Measurements from ENCODE around the gene MPPED2.

MPPED2 gene

DNA sequence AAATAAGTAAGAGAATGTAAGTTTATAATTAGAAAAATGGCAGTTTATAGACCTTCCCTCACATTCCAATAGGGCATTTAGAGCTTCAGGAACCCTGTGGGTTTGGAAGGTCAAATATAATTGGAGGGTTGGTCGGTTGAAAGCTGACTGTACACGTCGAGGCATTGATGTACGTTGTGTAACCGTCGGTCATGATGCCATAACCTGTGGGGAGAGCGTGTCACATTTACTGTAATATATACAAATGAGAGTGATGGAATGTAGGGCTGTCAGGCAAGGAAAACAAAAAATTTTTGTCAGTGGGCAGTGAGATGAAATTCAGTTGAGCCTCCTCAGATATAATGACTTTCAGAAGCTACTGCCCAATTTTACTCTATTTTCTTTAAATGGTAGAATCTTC is 174.8 kb downstream of the MPPED2 start:
- Histone ChIP-seq H3K27ac (ENCODE audit: low read length) (no peak overlapping the region), H3K36me3 (ENCODE audit: control insufficient read depth, insufficient read depth, low read length) (no peaks in the 10 kb centered on the region), H3K27me3 (ENCODE audit: control insufficient read depth, insufficient read depth, low read length) (peaks cover 1% of the 10 kb centered on the region; the same call in 1 of the 2 replicates), H3K4me3 (ENCODE audit: low read length) (no peak overlapping the region), H3K4me1 (ENCODE audit: control insufficient read depth, insufficient read depth, low read length) (no peaks in the 10 kb centered on the region), H3K9me3 (ENCODE audit: control insufficient read depth, insufficient read depth, low read length) (no peaks in the 10 kb centered on the region)
- no peak for DNase-seq (ENCODE audit: low read depth, low spot score)
- no CpG with 5 or more reads among the region's 7 CpGs for WGBS (ENCODE audit: insufficient coverage, insufficient read length)

DNA sequence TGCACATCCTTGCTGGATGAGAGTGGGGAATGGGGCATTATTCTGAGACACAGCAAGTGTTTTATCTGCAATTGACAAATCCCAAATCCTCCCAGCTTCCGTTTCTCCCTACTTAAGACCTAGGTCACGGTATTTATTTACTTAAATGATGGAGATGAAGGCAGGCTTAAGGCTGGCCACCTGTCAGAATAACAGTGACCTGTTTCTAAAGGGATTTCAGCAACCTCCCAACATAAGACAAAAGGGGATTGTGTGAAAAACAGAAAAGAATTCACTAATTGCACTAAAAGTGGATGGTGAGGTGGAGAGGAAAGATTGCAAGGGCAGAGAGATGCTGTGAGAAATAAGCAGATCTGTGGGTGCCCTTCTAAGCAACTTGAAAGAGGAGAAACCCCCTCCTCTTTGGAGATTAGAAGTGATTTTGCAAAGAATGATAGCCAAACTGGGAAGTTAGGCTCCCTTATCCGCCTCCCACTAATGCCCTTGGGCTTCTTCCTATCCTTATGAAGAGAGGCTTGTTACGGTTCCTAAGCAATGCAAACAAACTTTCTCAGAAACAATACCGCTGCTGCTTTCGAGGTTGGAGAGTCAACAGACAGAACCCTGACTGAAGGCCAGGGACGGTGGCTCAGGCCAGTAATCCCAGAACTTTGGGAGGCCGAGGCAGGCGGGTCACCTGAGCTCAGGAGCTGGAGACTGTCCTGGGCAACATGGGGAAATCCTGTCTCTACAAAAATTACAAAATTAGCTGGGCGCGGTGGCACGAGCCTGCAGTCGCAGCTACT is 179.0 kb downstream of the MPPED2 start:
- Histone ChIP-seq H3K27ac (ENCODE audit: low read length) (no peak overlapping the region), H3K9me3 (ENCODE audit: control insufficient read depth, insufficient read depth, low read length) (no peaks in the 10 kb centered on the region), H3K36me3 (ENCODE audit: control insufficient read depth, insufficient read depth, low read length) (no peaks in the 10 kb centered on the region), H3K4me1 (ENCODE audit: control insufficient read depth, insufficient read depth, low read length) (no peaks in the 10 kb centered on the region), H3K4me3 (ENCODE audit: low read length) (no peak overlapping the region), H3K27me3 (ENCODE audit: control insufficient read depth, insufficient read depth, low read length) (no peaks in the 10 kb centered on the region; the same call in 1 of the 2 replicates)
- no peak for DNase-seq (ENCODE audit: low read depth, low spot score)
- no CpG with 5 or more reads among the region's 13 CpGs for WGBS (ENCODE audit: insufficient coverage, insufficient read length)

DNA sequence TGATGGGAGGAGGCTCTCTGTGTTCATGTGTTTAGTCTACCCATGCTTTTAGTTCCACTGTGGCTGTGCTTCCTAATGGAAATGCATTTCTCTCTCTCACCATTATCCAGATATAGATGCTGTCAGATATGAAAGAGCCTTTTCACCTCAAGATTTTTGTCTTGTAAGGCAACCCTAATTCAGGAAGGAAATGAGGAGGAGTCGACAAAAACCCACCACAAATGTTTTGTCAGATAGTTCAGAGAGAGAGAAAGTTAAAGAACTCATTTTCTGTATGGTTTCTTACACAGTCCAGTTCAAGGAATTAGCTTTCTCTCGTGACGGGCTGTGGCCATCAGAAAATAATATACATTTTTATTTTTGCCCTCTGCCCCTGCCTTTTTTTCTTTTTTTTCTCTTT is 180.8 kb downstream of the MPPED2 start:
- DNase-seq (ENCODE audit: low read depth, low spot score) = no peak
- Histone ChIP-seq H3K27me3 (ENCODE audit: control insufficient read depth, insufficient read depth, low read length) (no peaks in the 10 kb centered on the region; the same call in 1 of the 2 replicates), H3K27ac (ENCODE audit: low read length) (no peak overlapping the region), H3K9me3 (ENCODE audit: control insufficient read depth, insufficient read depth, low read length) (no peaks in the 10 kb centered on the region), H3K4me3 (ENCODE audit: low read length) (no peak overlapping the region), H3K4me1 (ENCODE audit: control insufficient read depth, insufficient read depth, low read length) (no peaks in the 10 kb centered on the region), H3K36me3 (ENCODE audit: control insufficient read depth, insufficient read depth, low read length) (no peaks in the 10 kb centered on the region)
- no CpG with 5 or more reads among the region's 3 CpGs for WGBS (ENCODE audit: insufficient coverage, insufficient read length)

DNA sequence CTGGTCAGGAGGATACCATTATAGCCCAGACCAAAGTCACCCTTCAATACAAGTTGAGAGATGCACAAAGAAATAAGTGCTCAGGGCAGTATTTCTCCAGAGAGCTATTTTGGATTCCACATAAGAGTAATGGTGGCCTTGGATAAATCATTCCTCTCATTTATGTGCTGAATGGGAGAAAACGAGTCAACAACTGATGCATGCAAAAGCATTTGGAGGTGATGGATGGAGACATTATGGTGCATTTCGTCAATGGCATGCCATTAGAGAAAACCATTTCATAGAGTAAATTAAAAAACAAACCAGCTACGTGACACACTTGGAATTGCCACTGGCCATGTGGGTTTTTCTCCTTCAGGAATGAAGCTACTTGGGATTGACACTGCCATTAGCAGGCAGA is 182.0 kb downstream of the MPPED2 start:
- no peaks in the 10 kb centered on the region for H3K4me1 ChIP-seq (ENCODE audit: control insufficient read depth, insufficient read depth, low read length)
- no peaks in the 10 kb centered on the region; the same call in 1 of the 2 replicates for H3K27me3 ChIP-seq (ENCODE audit: control insufficient read depth, insufficient read depth, low read length)
- no peak for DNase-seq (ENCODE audit: low read depth, low spot score)
- H3K9me3 ChIP-seq (ENCODE audit: control insufficient read depth, insufficient read depth, low read length) = no peaks in the 10 kb centered on the region
- no peak overlapping the region for H3K4me3 ChIP-seq (ENCODE audit: low read length)
- no CpG with 5 or more reads among the region's 3 CpGs for WGBS (ENCODE audit: insufficient coverage, insufficient read length)
- H3K27ac ChIP-seq (ENCODE audit: low read length) = no peak overlapping the region
- no peaks in the 10 kb centered on the region for H3K36me3 ChIP-seq (ENCODE audit: control insufficient read depth, insufficient read depth, low read length)

DNA sequence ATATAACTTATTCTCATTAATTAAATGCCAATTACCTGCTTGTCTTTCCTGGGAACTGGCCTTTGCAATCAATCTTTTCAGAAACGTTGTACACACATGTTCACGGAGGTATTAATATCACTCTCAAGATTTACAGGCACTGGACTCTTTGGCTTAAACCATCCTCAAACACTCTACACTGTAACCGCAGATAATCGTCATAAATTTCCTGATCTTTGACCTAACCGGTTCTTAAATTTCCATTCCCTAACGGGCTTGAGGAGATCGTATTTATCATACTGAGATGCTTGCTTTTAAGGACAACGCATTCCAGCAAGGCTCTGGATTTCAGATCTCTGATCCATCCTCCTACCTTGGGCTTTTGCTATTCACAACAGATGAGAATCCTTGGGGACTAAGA is 190.4 kb downstream of the MPPED2 start:
- Histone ChIP-seq H3K36me3 (ENCODE audit: control insufficient read depth, insufficient read depth, low read length) (no peaks in the 10 kb centered on the region), H3K9me3 (ENCODE audit: control insufficient read depth, insufficient read depth, low read length) (no peaks in the 10 kb centered on the region), H3K4me1 (ENCODE audit: control insufficient read depth, insufficient read depth, low read length) (no peaks in the 10 kb centered on the region), H3K27me3 (ENCODE audit: control insufficient read depth, insufficient read depth, low read length) (no peaks in the 10 kb centered on the region), H3K27ac (ENCODE audit: low read length) (no peak overlapping the region), H3K4me3 (ENCODE audit: low read length) (no peak overlapping the region)
- DNase-seq (ENCODE audit: low read depth, low spot score) = no peak
- WGBS (ENCODE audit: insufficient coverage, insufficient read length) = no CpG with 5 or more reads among the region's 8 CpGs

DNA sequence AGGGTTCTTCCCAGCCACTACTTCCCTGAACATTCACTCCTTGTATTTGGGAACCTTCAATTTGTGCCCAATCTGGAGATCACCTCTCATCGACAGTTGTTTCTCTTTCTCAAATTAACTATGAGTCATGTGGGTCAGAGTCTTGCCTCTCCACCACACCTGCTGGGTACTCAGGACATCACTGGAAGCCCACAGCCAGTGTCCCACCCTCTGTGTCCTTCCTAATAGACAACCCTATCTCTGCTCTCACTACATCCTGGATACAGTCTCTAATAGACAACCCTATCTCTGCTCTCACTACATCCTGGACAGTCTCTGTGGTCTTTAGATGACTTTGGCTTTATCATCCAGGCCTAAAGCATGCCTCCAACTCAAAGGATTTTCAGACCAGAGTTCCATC is 193.1 kb downstream of the MPPED2 start:
- Histone ChIP-seq H3K36me3 (ENCODE audit: control insufficient read depth, insufficient read depth, low read length) (no peaks in the 10 kb centered on the region), H3K27me3 (ENCODE audit: control insufficient read depth, insufficient read depth, low read length) (no peaks in the 10 kb centered on the region), H3K4me1 (ENCODE audit: control insufficient read depth, insufficient read depth, low read length) (no peaks in the 10 kb centered on the region), H3K4me3 (ENCODE audit: low read length) (no peak overlapping the region), H3K27ac (ENCODE audit: low read length) (no peak overlapping the region), H3K9me3 (ENCODE audit: control insufficient read depth, insufficient read depth, low read length) (no peaks in the 10 kb centered on the region)
- WGBS (ENCODE audit: insufficient coverage, insufficient read length) = no CpG with 5 or more reads among the region's 1 CpG
- no peak for DNase-seq (ENCODE audit: low read depth, low spot score)

DNA sequence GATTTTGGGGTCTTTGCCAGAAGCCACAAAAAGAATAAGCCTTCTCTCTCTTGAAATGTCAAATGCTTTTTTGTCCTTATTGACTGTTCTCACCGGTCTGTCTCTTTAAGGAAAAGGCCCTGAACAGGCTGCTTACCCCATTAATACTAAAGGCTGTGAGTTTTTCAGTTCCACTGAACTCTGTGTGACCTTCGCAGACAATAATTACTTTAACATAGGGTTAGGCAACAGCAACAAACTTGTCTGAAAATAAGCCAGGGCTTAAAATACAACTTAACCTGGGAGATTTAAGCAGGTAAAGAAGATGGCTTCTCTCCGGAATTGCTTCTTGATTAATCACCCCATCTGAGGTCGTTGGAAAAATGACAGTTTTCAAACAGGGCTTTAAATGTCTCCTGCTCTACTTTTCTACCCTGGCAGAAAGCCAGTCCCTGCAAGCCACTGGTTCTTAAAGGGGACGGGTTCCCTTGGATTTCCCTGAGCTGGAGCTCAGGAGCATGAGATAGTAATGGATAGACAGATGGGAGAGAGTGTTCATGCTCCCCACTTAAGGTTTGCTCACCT is 193.8 kb downstream of the MPPED2 start:
- DNase-seq (ENCODE audit: low read depth, low spot score) = no peak
- Histone ChIP-seq H3K9me3 (ENCODE audit: control insufficient read depth, insufficient read depth, low read length) (no peaks in the 10 kb centered on the region), H3K4me3 (ENCODE audit: low read length) (no peak overlapping the region), H3K27me3 (ENCODE audit: control insufficient read depth, insufficient read depth, low read length) (no peaks in the 10 kb centered on the region), H3K4me1 (ENCODE audit: control insufficient read depth, insufficient read depth, low read length) (no peaks in the 10 kb centered on the region), H3K36me3 (ENCODE audit: control insufficient read depth, insufficient read depth, low read length) (no peaks in the 10 kb centered on the region), H3K27ac (ENCODE audit: low read length) (no peak overlapping the region)
- WGBS (ENCODE audit: insufficient coverage, insufficient read length) = no CpG with 5 or more reads among the region's 5 CpGs

DNA sequence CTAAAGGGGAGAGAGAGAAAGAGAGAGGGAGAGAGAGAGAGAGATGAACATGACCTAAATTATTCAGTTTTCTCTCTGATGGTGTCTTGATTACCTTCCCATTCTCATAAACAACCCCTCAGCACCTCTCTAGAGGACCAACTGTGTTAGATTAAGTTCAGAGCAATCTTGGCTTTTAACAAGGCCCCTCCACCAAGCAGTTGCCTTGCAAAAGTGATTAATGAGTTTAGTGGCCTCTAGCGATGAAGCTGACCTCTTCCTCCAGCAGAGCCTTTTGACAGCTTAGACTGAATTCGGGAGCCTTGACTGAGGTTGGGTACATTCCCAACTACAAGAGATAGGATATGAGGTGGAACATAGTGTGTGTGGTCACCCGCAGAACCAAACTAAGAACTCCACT is 197.2 kb downstream of the MPPED2 start:
- no peaks in the 10 kb centered on the region for H3K4me1 ChIP-seq (ENCODE audit: control insufficient read depth, insufficient read depth, low read length)
- no peak for DNase-seq (ENCODE audit: low read depth, low spot score)
- no CpG with 5 or more reads among the region's 3 CpGs for WGBS (ENCODE audit: insufficient coverage, insufficient read length)
- H3K4me3 ChIP-seq (ENCODE audit: low read length) = no peak overlapping the region
- no peaks in the 10 kb centered on the region for H3K36me3 ChIP-seq (ENCODE audit: control insufficient read depth, insufficient read depth, low read length)
- no peaks in the 10 kb centered on the region for H3K27me3 ChIP-seq (ENCODE audit: control insufficient read depth, insufficient read depth, low read length)
- 0 out of 2 replicates have a peak, but pooled peaks cover 2% of the 10 kb centered on the region for H3K9me3 ChIP-seq (ENCODE audit: control insufficient read depth, insufficient read depth, low read length)
- no peak overlapping the region for H3K27ac ChIP-seq (ENCODE audit: low read length)

DNA sequence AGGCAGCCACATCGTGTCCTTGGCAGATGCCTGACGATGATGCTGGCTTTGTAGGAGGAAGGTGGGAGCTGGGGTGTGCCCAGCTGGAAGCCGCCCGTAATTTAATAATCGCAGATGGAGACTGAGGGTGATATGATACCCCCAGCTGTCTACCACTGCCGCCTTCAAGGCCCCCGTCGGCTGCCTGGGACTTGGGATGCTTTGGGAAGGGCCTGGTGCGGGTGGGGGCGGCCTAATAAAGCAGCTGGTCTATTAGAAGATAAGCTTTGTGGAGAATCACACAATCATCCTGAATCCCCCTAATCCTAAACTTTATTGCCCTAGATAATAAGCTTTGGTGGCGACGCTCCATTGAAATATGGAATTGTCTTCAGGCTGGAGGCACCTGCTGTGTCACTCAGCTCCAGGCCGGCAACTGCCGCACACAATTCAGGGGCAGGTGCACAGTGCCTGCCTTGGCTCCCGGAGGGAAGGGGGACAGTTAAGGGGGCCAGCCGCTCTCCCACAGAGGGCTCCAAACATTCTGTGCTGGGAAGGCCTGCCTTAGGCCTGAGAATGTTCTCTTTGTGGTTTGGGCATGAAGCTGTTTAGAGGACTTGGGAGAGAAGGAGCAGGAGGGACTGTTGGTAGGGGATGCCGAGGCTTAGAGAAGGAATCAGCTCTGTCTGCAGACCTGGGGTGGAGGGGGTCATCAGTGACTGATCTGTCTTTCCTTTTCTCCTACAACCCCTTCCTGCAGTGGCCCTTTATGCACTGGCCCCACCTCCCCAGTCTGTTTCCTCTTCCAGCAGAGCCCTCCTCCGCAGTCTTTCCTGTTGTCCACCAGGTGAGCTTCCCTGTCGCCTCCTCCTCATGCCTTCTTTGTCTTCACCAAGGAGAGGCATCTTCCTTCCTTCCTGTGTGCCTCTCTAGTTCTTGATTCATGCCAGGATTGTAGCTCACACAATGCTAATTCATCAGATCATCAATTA is 198.0 kb downstream of the MPPED2 start:
- 0 out of 2 replicates have a peak, but pooled peaks cover 2% of the 10 kb centered on the region for H3K9me3 ChIP-seq (ENCODE audit: control insufficient read depth, insufficient read depth, low read length)
- WGBS (ENCODE audit: insufficient coverage, insufficient read length) = no CpG with 5 or more reads among the region's 19 CpGs
- no peaks in the 10 kb centered on the region for H3K36me3 ChIP-seq (ENCODE audit: control insufficient read depth, insufficient read depth, low read length)
- H3K27ac ChIP-seq (ENCODE audit: low read length) = no peak overlapping the region
- H3K4me1 ChIP-seq (ENCODE audit: control insufficient read depth, insufficient read depth, low read length) = no peaks in the 10 kb centered on the region
- no peaks in the 10 kb centered on the region for H3K27me3 ChIP-seq (ENCODE audit: control insufficient read depth, insufficient read depth, low read length)
- DNase-seq (ENCODE audit: low read depth, low spot score) = no peak
- no peak overlapping the region for H3K4me3 ChIP-seq (ENCODE audit: low read length)

DNA sequence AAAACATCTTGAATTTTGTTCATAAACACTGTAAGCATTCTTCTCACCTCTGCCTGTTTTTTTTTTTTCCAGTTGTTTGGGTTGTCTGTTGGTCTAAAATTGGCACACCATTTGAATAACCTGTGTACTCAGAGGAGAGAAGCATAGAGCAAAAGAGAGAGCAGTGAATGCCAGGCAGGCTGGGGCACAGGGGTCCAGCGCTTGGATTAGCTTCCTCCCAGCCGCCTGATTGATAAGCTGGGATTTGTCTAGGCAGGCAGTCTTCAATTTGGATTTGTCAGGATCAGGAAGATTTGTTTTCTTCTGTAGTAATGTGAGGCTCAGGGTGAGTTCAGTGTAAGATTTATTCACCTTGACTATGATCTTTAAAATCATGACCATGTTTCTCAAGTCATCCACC is 204.3 kb downstream of the MPPED2 start:
- Histone ChIP-seq H3K4me1 (ENCODE audit: control insufficient read depth, insufficient read depth, low read length) (no peaks in the 10 kb centered on the region), H3K4me3 (ENCODE audit: low read length) (no peak overlapping the region), H3K36me3 (ENCODE audit: control insufficient read depth, insufficient read depth, low read length) (no peaks in the 10 kb centered on the region), H3K9me3 (ENCODE audit: control insufficient read depth, insufficient read depth, low read length) (0 out of 2 replicates have a peak, but pooled peaks cover 2% of the 10 kb centered on the region), H3K27me3 (ENCODE audit: control insufficient read depth, insufficient read depth, low read length) (no peaks in the 10 kb centered on the region), H3K27ac (ENCODE audit: low read length) (no peak overlapping the region)
- no CpG with 5 or more reads among the region's 2 CpGs for WGBS (ENCODE audit: insufficient coverage, insufficient read length)
- no peak for DNase-seq (ENCODE audit: low read depth, low spot score)

Measured in iPS DF 6.9 (cell line).